Neuronal stem cell (in vitro differentiated cells): ENCODE measurements around the gene PGBD1.

Source experiments
- DNase-seq: peaks from one replicate; pipeline ENCODE4 v3.0.0-alpha.2; 2013; ENCODE audit warnings: low spot score
- H2AFZ ChIP-seq: one replicate; pipeline ENCODE4 v1.6.1; 2013; ENCODE audit warnings: mild to moderate bottlenecking, low read length, inconsistent platforms
- H2AK5ac ChIP-seq: 2 replicates; pipeline ENCODE4 v1.6.1; 2013; ENCODE audit warnings: low read depth, mild to moderate bottlenecking, inconsistent platforms, low read length, moderate library complexity, mixed read lengths
- H2BK120ac ChIP-seq: 2 replicates; pipeline ENCODE4 v1.6.1; 2013; ENCODE audit warnings: low read depth, mild to moderate bottlenecking, inconsistent platforms, low read length, moderate library complexity, mixed read lengths
- H2BK12ac ChIP-seq: one replicate; pipeline ENCODE4 v1.6.1; 2013; ENCODE audit warnings: low read length, inconsistent platforms
- H2BK15ac ChIP-seq: 2 replicates; pipeline ENCODE4 v1.6.1; 2013; ENCODE audit warnings: mild to moderate bottlenecking, low read length, inconsistent platforms, mixed read lengths
- H2BK5ac ChIP-seq: one replicate; pipeline ENCODE4 v1.6.1; 2013; ENCODE audit warnings: inconsistent platforms, mild to moderate bottlenecking, low read length, moderate library complexity
- H3K14ac ChIP-seq: one replicate; pipeline ENCODE4 v1.6.1; 2013; ENCODE audit warnings: low read length, inconsistent platforms
- H3K18ac ChIP-seq: 2 replicates; pipeline ENCODE4 v1.6.1; 2013; ENCODE audit warnings: low read length, inconsistent platforms
- H3K23ac ChIP-seq: 2 replicates; pipeline ENCODE4 v1.6.1; 2013; ENCODE audit warnings: low read depth, mild to moderate bottlenecking, mixed read lengths, low read length, inconsistent platforms; ENCODE audit not compliant: poor library complexity
- H3K27ac ChIP-seq: replicated peaks from 3 replicates; pipeline ENCODE4 v1.5.1; 2013; ENCODE audit warnings: low read length, inconsistent platforms
- H3K27me3 ChIP-seq, 3 experiments: 2 replicates each; pipeline ENCODE4 v1.6.1; 2013; ENCODE audit warnings: low read length in 3 of 3, mild to moderate bottlenecking in 2 of 3, inconsistent platforms in 1 of 3, low read depth in 1 of 3, mixed read lengths in 1 of 3, moderate library complexity in 1 of 3; ENCODE audit not compliant: control insufficient read depth in 3 of 3, insufficient read depth in 3 of 3
- H3K36me3 ChIP-seq, 2 donors: replicated peaks in 1 of 2; 2 replicates each; pipeline ENCODE4 v1.6.1; 2013; ENCODE audit warnings: low read length in 2 of 2; ENCODE audit not compliant: control insufficient read depth in 2 of 2, insufficient read depth in 2 of 2
- H3K4ac ChIP-seq: 2 replicates; pipeline ENCODE4 v1.6.1; 2013; ENCODE audit warnings: inconsistent platforms, mild to moderate bottlenecking, low read length, moderate library complexity
- H3K4me1 ChIP-seq, 2 donors: 1 replicate in 1 of 2; 2 replicates in 1 of 2; pipeline ENCODE4 v1.6.1; 2013; ENCODE audit warnings: low read length in 2 of 2, low read depth in 1 of 2; ENCODE audit not compliant: control insufficient read depth in 2 of 2, insufficient read depth in 1 of 2
- H3K4me2 ChIP-seq: one replicate; pipeline ENCODE4 v1.6.1; 2013; ENCODE audit warnings: mild to moderate bottlenecking, low read length, inconsistent platforms; ENCODE audit not compliant: insufficient read depth, poor library complexity, severe bottlenecking
- H3K4me3 ChIP-seq, 2 donors: 2 replicates each; pipeline ENCODE4 v1.5.1; 2013; ENCODE audit warnings: low read length in 2 of 2, mild to moderate bottlenecking in 2 of 2, inconsistent platforms in 1 of 2, moderate library complexity in 1 of 2
- H3K79me1 ChIP-seq: one replicate; pipeline ENCODE4 v1.6.1; 2013; ENCODE audit warnings: low read depth, mild to moderate bottlenecking, inconsistent platforms, low read length, moderate library complexity
- H3K9ac ChIP-seq: one replicate; pipeline ENCODE4 v1.6.1; 2013; ENCODE audit warnings: mild to moderate bottlenecking, low read depth, low read length, inconsistent platforms; ENCODE audit not compliant: poor library complexity
- H3K9me3 ChIP-seq, 2 donors: replicated peaks in 1 of 2; 2 replicates each; pipeline versions ENCODE3 to v1.6.1; 2013; ENCODE audit warnings: low read length in 2 of 2, mild to moderate bottlenecking in 2 of 2, inconsistent platforms in 1 of 2, low read depth in 1 of 2, mixed read lengths in 1 of 2, moderate library complexity in 1 of 2; ENCODE audit not compliant: control insufficient read depth in 2 of 2, insufficient read depth in 1 of 2
- H4K8ac ChIP-seq: one replicate; pipeline ENCODE4 v1.6.1; 2013; ENCODE audit warnings: low read depth, mild to moderate bottlenecking, inconsistent platforms, low read length, moderate library complexity
- H4K91ac ChIP-seq: one replicate; pipeline ENCODE4 v1.6.1; 2013; ENCODE audit warnings: low read length, low read depth, mild to moderate bottlenecking, inconsistent platforms; ENCODE audit not compliant: poor library complexity
- WGBS, 2 donors: extraction: QIAGEN DNeasy Blood & Tissue Kit; methylation state at CpG; one replicate each; pipeline ENCODE4 v1.1.7; 2013; ENCODE audit warnings: missing lambda C conversion rate in 2 of 2, mixed read lengths in 1 of 2; ENCODE audit not compliant: insufficient read length in 2 of 2, insufficient replicate concordance in 1 of 2; ENCODE audit errors: extremely low coverage in 2 of 2; 5-methylcytosine and 5-hydroxymethylcytosine counted together

PGBD1 gene

DNA sequence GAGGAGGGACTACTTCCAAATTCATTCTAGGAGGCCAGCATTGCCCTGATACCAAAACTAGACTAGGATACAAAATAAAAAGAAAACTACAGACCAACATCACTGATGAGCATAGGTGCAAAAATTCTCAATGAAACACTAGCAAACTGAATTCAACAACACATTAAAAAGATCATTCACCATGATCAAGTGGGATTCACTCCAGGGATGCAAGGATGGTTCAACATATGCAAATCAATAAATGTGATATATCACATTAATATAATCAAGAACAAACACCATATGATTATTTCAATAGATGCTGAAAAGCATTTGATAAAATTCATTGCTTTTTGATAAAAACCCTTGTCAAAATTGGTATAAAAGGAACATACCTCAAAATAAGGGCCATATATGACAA lies 10.2 kb downstream of the PGBD1 start:
- Histone ChIP-seq H3K4me2 (no peak overlapping the region), H3K79me1 (peaks cover 2% of the 10 kb centered on the region), H3K9me3 (peaks cover 3 to 11% of the 10 kb centered on the region in 2 donors), H2BK5ac (no peak overlapping the region), H3K14ac (no peak overlapping the region), H2BK15ac (no peak overlapping the region), H3K27ac (no peak overlapping the region), H3K9ac (no peak overlapping the region), H2BK120ac (no peak overlapping the region), H3K4ac (no peak overlapping the region), H3K4me1 (no peaks in the 10 kb centered on the region), H3K18ac (no peak overlapping the region), H4K8ac (no peak overlapping the region), H2BK12ac (no peak overlapping the region), H3K27me3 (no peaks in the 10 kb centered on the region), H2AFZ (no peak overlapping the region), H2AK5ac (no peak overlapping the region), H3K23ac (no peak overlapping the region), H3K36me3 (peaks cover 13 to 63% of the 10 kb centered on the region in 2 donors), H3K4me3 (no peak overlapping the region), H4K91ac (no peak overlapping the region)
- no peak for DNase-seq

DNA sequence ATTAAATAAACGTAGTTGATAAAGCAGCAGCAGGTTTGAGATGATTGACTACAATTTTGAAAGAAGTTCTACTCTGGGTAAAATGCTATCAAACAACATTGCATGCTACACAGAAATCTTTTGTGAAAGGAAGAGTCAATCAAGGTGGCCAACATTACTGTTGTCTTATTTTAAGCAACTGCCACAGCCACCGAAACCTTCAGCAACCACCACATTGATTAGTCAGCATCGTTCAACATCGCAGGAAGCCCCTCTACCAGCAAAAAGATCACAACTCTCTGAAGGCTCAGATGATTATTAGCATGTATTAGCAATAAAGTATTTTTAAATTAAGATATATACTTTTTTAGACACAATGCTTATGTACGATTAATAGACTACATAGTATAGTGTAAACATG lies 14.0 kb downstream of the PGBD1 start:
- Histone ChIP-seq H3K9ac (no peak overlapping the region), H3K23ac (no peak overlapping the region), H2BK5ac (no peak overlapping the region), H2AK5ac (no peak overlapping the region), H3K79me1 (no peaks in the 10 kb centered on the region), H2BK12ac (no peak overlapping the region), H3K4me1 (no peaks in the 10 kb centered on the region), H3K27ac (no peak overlapping the region), H3K4me3 (no peak overlapping the region), H4K8ac (no peak overlapping the region), H3K27me3 (no peaks in the 10 kb centered on the region), H3K4ac (no peak overlapping the region), H2AFZ (no peak overlapping the region), H3K18ac (no peak overlapping the region), H3K4me2 (no peak overlapping the region), H2BK15ac (no peak overlapping the region), H3K14ac (no peak overlapping the region), H3K9me3 (peaks cover 0 to 7% of the 10 kb centered on the region in 2 donors), H4K91ac (no peak overlapping the region), H3K36me3 (peaks cover 5 to 61% of the 10 kb centered on the region in 2 donors), H2BK120ac (no peak overlapping the region)
- DNase-seq: no peak
- WGBS, 2 donors: no CpG with 5 or more reads among the region's 5 CpGs

DNA sequence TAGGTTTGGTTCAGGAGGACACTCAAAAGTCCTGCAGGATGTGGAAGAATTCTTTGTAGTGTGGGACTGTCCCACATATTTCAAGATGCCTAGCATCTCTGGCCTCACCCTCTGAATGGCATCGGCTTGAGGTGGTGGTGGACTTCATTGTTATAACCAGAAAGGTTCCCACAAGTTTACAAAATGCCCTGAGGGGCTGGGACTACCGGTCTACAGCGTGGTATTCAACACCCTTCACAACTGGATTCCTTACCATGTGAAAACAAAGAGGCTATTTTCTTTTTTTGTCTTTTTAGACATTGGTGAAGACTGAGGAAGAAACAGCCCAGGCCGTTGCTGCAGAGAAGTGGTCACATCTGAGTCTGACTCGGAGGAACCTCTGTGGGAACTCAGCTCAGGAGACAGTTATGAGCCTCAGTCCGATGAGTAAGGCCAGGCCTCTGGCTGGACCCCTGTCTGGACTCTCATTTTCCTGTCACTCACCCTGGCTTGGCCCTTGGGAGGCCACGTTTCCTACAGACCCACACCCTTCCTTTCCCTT lies 15.2 kb downstream of the PGBD1 start:
- H2BK5ac ChIP-seq: no peak overlapping the region
- H3K4me3 ChIP-seq: no peak overlapping the region
- peaks cover 5 to 68% of the 10 kb centered on the region in 2 donors for H3K36me3 ChIP-seq
- no peak overlapping the region for H2AFZ ChIP-seq
- H4K91ac ChIP-seq: no peak overlapping the region
- no peak overlapping the region for H3K4me2 ChIP-seq
- H3K4ac ChIP-seq: no peak overlapping the region
- no peaks in the 10 kb centered on the region for H3K27me3 ChIP-seq
- H3K27ac ChIP-seq: no peak overlapping the region
- H3K23ac ChIP-seq: no peak overlapping the region
- no CpG with 5 or more reads among the region's 7 CpGs for WGBS, 2 donors
- H4K8ac ChIP-seq: no peak overlapping the region
- no peak overlapping the region for H2BK120ac ChIP-seq
- H2BK12ac ChIP-seq: no peak overlapping the region
- no peak overlapping the region for H2BK15ac ChIP-seq
- no peak overlapping the region for H3K18ac ChIP-seq
- H3K4me1 ChIP-seq: no peaks in the 10 kb centered on the region
- no peak overlapping the region for H2AK5ac ChIP-seq
- H3K9ac ChIP-seq: no peak overlapping the region
- H3K79me1 ChIP-seq: no peaks in the 10 kb centered on the region
- no peak overlapping the region for H3K14ac ChIP-seq
- DNase-seq: no peak
- peaks cover 0 to 3% of the 10 kb centered on the region in 2 donors for H3K9me3 ChIP-seq

DNA sequence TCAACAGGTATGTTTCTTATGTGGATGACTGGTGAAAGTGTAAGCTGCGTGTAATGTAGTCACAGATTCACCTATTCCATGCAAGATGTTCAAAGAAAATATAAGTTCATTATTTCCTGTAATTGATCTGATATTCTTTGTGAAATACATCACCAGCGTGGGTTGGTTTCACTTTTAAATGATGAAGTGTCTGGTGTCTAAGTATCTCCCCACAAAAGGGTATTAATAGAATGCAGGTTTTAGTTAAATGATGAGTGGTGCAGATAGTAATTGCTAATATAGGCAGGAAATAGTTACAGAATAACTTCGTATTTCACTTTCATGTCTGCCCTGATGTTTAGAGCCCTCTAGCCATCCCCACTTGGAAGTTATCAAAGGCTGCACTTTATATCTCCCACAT lies 22.2 kb downstream of the PGBD1 start:
- no peak overlapping the region for H2AFZ ChIP-seq
- DNase-seq: no peak
- no peak overlapping the region for H2BK120ac ChIP-seq
- no peak overlapping the region for H3K23ac ChIP-seq
- WGBS, 2 donors: no CpG with 5 or more reads among the region's 3 CpGs
- H3K79me1 ChIP-seq: no peaks in the 10 kb centered on the region
- no peak overlapping the region for H3K4me2 ChIP-seq
- H2BK12ac ChIP-seq: no peak overlapping the region
- no peak overlapping the region for H2AK5ac ChIP-seq
- H4K91ac ChIP-seq: no peak overlapping the region
- H3K14ac ChIP-seq: no peak overlapping the region
- H3K27ac ChIP-seq: no peak overlapping the region
- H3K4me1 ChIP-seq: no peaks in the 10 kb centered on the region
- H3K4me3 ChIP-seq: no peak overlapping the region
- H2BK5ac ChIP-seq: no peak overlapping the region
- H2BK15ac ChIP-seq: no peak overlapping the region
- H3K9ac ChIP-seq: no peak overlapping the region
- no peak overlapping the region for H3K18ac ChIP-seq
- peaks cover 6 to 45% of the 10 kb centered on the region in 2 donors for H3K36me3 ChIP-seq
- H3K9me3 ChIP-seq: no peaks in the 10 kb centered on the region
- no peak overlapping the region for H4K8ac ChIP-seq
- no peak overlapping the region for H3K4ac ChIP-seq
- H3K27me3 ChIP-seq: peaks cover 0 to 2% (median 0%) of the 10 kb centered on the region in 3 experiments
